IMR-90 (cell line): ENCODE measurements around the gene ANKRD11. TPM values are rescaled to one million over a fixed set of nuclear protein-coding genes. Genes with fewer than 3 reads are reported as not detected.
"Not testable (repeated sequence)": the region's sequence is repeated elsewhere in the genome, so short reads cannot be mapped to it uniquely, and the experiment has no call there.

ENCODE experiments used
- ATAC-seq: fragments of 200-7000 bp; cut with Tn5 transposase; 2 replicates; pipeline ENCODE4 v1.9.1; 2020; ENCODE audit warnings: low read depth, mild to moderate bottlenecking, moderate library complexity
- BruUV-seq: library from RNA; stranded (reverse); fragments of 400-500 nt; replicated peaks from 2 replicates; lab custom pipeline; 2021; lab: Mats Ljungman, UMichigan
- CTCF ChIA-PET: fragments of 300-600 bp; formaldehyde crosslinking; extraction: SDS; loops from one replicate; lab custom pipeline; 2021; ENCODE audit warnings: antibody characterized with exemption; lab: Yijun Ruan, JAX
- POLR2A ChIA-PET: fragments of 300-600 bp; sonication (Branson Sonifier 250); formaldehyde crosslinking; loops from one replicate; lab custom pipeline; 2022; ENCODE audit warnings: antibody characterized with exemption; ENCODE audit not compliant: unreplicated experiment; lab: Charles Lee
- DNase-seq: peaks from one replicate; pipeline ENCODE4 v3.0.0; 2013
- H2AFZ ChIP-seq: replicated peaks from 2 replicates; pipeline ENCODE3; 2013; ENCODE audit warnings: low read length, mild to moderate bottlenecking; ENCODE audit not compliant: poor library complexity
- H2AK5ac ChIP-seq: 2 replicates; pipeline ENCODE4 v1.6.1; 2013; ENCODE audit warnings: low read depth, low read length, inconsistent platforms
- H2AK9ac ChIP-seq: replicated peaks from 2 replicates; pipeline ENCODE3; 2013; ENCODE audit warnings: mild to moderate bottlenecking, low read depth, low read length, moderate library complexity; ENCODE audit not compliant: poor library complexity
- H2BK120ac ChIP-seq: 2 replicates; pipeline ENCODE4 v1.6.1; 2013; ENCODE audit warnings: low read depth, low read length, inconsistent platforms
- H2BK15ac ChIP-seq: 3 replicates; pipeline ENCODE4 v1.6.1; 2013; ENCODE audit warnings: low read depth, low read length, inconsistent platforms
- H2BK20ac ChIP-seq: 2 replicates; pipeline ENCODE4 v1.6.1; 2013; ENCODE audit warnings: low read depth, mild to moderate bottlenecking, inconsistent platforms, low read length, moderate library complexity
- H2BK5ac ChIP-seq: 2 replicates; pipeline ENCODE4 v1.6.1; 2013; ENCODE audit warnings: mild to moderate bottlenecking, low read depth, low read length, inconsistent platforms; ENCODE audit not compliant: poor library complexity, severe bottlenecking
- H3K14ac ChIP-seq: replicated peaks from 2 replicates; pipeline ENCODE4 v1.6.1; 2013; ENCODE audit warnings: low read depth, low read length, inconsistent platforms
- H3K18ac ChIP-seq: 2 replicates; pipeline ENCODE4 v1.6.1; 2013; ENCODE audit warnings: low read depth, low read length, control low read depth
- H3K23ac ChIP-seq: 2 replicates; pipeline ENCODE4 v1.6.1; 2013; ENCODE audit warnings: low read depth, low read length, inconsistent platforms
- H3K27ac ChIP-seq: 2 replicates; pipeline ENCODE4 v1.5.1; 2013; ENCODE audit warnings: mild to moderate bottlenecking, control low read depth, low read length; ENCODE audit not compliant: insufficient read depth
- H3K27me3 ChIP-seq: 2 replicates; pipeline ENCODE4 v1.6.1; 2013; ENCODE audit warnings: low read length; ENCODE audit not compliant: control insufficient read depth, insufficient read depth
- H3K36me3 ChIP-seq: 2 replicates; pipeline ENCODE4 v1.6.1; 2013; ENCODE audit warnings: low read length, mixed read lengths; ENCODE audit not compliant: control insufficient read depth, insufficient read depth
- H3K4ac ChIP-seq: 2 replicates; pipeline ENCODE4 v1.6.1; 2013; ENCODE audit warnings: low read depth, low read length, inconsistent platforms
- H3K4me1 ChIP-seq: 2 replicates; pipeline ENCODE4 v1.6.1; 2013; ENCODE audit warnings: low read length, mixed read lengths; ENCODE audit not compliant: control insufficient read depth, insufficient read depth
- H3K4me2 ChIP-seq: 2 replicates; pipeline ENCODE4 v1.6.1; 2013; ENCODE audit warnings: low read depth, mild to moderate bottlenecking, control low read depth, low read length, moderate library complexity
- H3K4me3 ChIP-seq: 2 replicates; pipeline ENCODE4 v1.5.1; 2013; ENCODE audit warnings: low read depth, mild to moderate bottlenecking, control low read depth, low read length, moderate library complexity; ENCODE audit not compliant: insufficient read depth
- H3K56ac ChIP-seq: 2 replicates; pipeline ENCODE4 v1.6.1; 2013; ENCODE audit warnings: low read length, inconsistent platforms; ENCODE audit not compliant: insufficient read depth; ENCODE audit errors: extremely low read depth
- H3K79me1 ChIP-seq, 2 experiments: 2 replicates each; pipeline ENCODE4 v1.6.1; 2013; ENCODE audit warnings: low read length in 2 of 2, inconsistent platforms in 1 of 2, low read depth in 1 of 2
- H3K9ac ChIP-seq: 2 replicates; pipeline ENCODE4 v1.6.1; 2013; ENCODE audit warnings: low read depth, low read length, control low read depth
- H3K9me1 ChIP-seq: 2 replicates; pipeline ENCODE4 v1.6.1; 2013; ENCODE audit warnings: low read length, inconsistent platforms; ENCODE audit not compliant: insufficient read depth
- H3K9me3 ChIP-seq: 2 replicates; pipeline ENCODE4 v1.6.1; 2013; ENCODE audit warnings: low read length; ENCODE audit not compliant: control insufficient read depth, insufficient read depth
- H4K20me1 ChIP-seq: 2 replicates; pipeline ENCODE4 v1.6.1; 2013; ENCODE audit warnings: low read length, inconsistent platforms; ENCODE audit not compliant: insufficient read depth
- H4K5ac ChIP-seq: 2 replicates; pipeline ENCODE4 v1.6.1; 2013; ENCODE audit warnings: mild to moderate bottlenecking, low read depth, low read length, control low read depth
- H4K8ac ChIP-seq, 2 experiments: 2 replicates each; pipeline ENCODE4 v1.6.1; 2013; ENCODE audit warnings: low read depth in 2 of 2, low read length in 2 of 2, control low read depth in 1 of 2, inconsistent platforms in 1 of 2
- H4K91ac ChIP-seq: 2 replicates; pipeline ENCODE4 v1.6.1; 2013; ENCODE audit warnings: low read depth, low read length, inconsistent platforms; ENCODE audit not compliant: insufficient read depth
- WGBS, 2 experiments: methylation state at CpG; one replicate each; pipeline versions ENCODE4 v1.1.5 to v1.1.7; 2013; ENCODE audit warnings: missing lambda C conversion rate in 2 of 2; ENCODE audit not compliant: insufficient read length in 1 of 2; ENCODE audit errors: extremely low coverage in 2 of 2; 5-methylcytosine and 5-hydroxymethylcytosine counted together
- dilution Hi-C: fragments of 300-500 bp; cut with HindIII; formaldehyde crosslinking; loops from one replicate; pipeline ENCODE4 v1.14.3; 2018; ENCODE audit warnings: low sequenced_read_pairs; ENCODE audit not compliant: unreplicated experiment
- in situ Hi-C: fragments of 300-500 bp; cut with MboI; formaldehyde crosslinking; loops from 3 replicates; pipeline ENCODE4 v1.14.3; 2019; ENCODE audit warnings: low sequenced_read_pairs, inconsistent platforms, mixed read lengths
- intact Hi-C: fragments of 100-400 bp; cut with micrococcal nuclease; formaldehyde crosslinking; loops from 2 replicates; pipeline ENCODE4 v1.10.0; 2022
- polyA plus RNA-seq, 3 experiments: library from polyadenylated mRNA; depleted of rRNA; stranded (reverse); fragments of >200 nt; gene quantifications; 2 replicates each; pipeline ENCODE4 v1.2.3, GENCODE V29; 2012; ENCODE audit warnings: low replicate concordance in 1 of 3
- total RNA-seq: library from RNA; depleted of rRNA; stranded (reverse); fragments of >200 nt; gene quantifications from 2 replicates; pipeline ENCODE4 v1.2.3, GENCODE V29; 2012

The ANKRD11 gene
- total and polyA plus RNA-seq, 2 of the 4 experiments (the other 2 are of a cell fraction), result 46.8 to 71.9 TPM

DNA sequence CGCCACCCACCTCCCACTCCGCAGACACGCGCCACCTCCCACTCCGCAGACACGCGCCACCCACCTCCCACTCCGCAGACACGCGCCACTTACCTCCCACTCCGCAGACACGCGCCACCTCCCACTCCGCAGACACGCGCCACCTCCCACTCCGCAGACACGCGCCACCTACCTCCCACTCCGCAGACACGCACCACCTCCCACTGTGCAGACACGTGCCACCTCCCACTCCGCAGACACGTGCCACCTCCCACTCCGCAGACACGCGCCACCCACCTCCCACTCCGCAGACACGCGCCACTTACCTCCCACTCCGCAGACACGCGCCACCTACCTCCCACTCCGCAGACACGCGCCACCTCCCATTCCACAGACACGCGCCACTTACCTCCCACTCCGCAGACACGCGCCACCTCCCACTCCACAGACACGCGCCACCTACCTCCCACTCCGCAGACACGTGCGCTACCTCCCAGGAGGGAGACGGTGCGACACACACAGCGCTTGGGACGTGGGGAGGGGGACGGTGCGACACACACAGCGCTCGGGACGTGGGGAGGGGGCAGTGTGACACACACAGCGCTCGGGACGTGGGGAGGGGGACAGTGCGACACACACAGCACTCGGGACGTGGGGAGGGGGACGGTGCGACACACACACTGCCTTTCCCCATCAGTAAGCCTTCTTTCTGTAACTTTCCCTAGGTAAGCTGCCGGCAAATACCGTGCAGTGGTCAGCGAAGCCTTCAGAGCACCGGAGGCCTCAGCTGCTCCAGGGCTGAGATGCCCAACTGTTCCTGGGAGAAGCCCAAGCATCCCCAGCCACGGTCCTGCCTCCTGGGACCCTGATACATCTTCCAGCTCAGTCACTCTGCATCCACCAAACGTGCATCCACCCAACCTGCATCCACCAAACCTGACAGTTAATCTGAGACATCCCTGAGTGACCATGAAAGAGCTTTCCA lies 183.6 kb downstream of the ANKRD11 start:
- Histone ChIP-seq H2AK5ac (peak overlapping the region; percentile 31; the same call in 1 of the 2 replicates), H4K20me1 (peaks cover 75% of the 10 kb centered on the region), H3K36me3 (peaks cover 35% of the 10 kb centered on the region), H3K9me1 (peaks cover 44% of the 10 kb centered on the region), H3K23ac (0 out of 2 replicates have a peak overlapping the region, but pooled peaks have one; percentile 2), H2AFZ (peak overlapping the region; percentile 29), H2AK9ac (peak overlapping the region; percentile 9), H3K79me1 (peaks cover 37 to 84% of the 10 kb centered on the region in 2 experiments)
- H3K4ac ChIP-seq, H3K56ac ChIP-seq, H2BK120ac ChIP-seq, H2BK15ac ChIP-seq, H3K9ac ChIP-seq, H4K8ac ChIP-seq, H3K27ac ChIP-seq, H3K18ac ChIP-seq, H3K4me2 ChIP-seq, CTCF ChIA-PET, H3K4me1 ChIP-seq, H2BK20ac ChIP-seq, dilution Hi-C loops, POLR2A ChIA-PET, BruUV-seq, DNase-seq, H3K27me3 ChIP-seq, in situ Hi-C loops, H4K5ac ChIP-seq, H3K4me3 ChIP-seq, intact Hi-C loops, ATAC-seq, H2BK5ac ChIP-seq, H3K14ac ChIP-seq, H3K9me3 ChIP-seq, H4K91ac ChIP-seq: not testable (repeated sequence)
- WGBS, 2 experiments, result 92% methylated on average over 14 of the region's 69 CpGs; no CpG with 5 or more reads in 1 of the 2 experiments
